CD14-positive monocyte (primary cell): ENCODE data around the gene LRCH1. TPM values are rescaled to one million over a fixed set of nuclear protein-coding genes. Genes with fewer than 3 reads are reported as not detected.
A peak's percentile ranks its signal among the peaks of the same experiment; 100 is the strongest.

Source experiments
- DNase-seq, 3 donors: peaks; one replicate each; pipeline ENCODE4 v3.0.0-alpha.2; 2011 to 2022
- H2AFZ ChIP-seq: 2 replicates; pipeline ENCODE4 v1.6.0; 2012; ENCODE audit warnings: mild to moderate bottlenecking, low read depth, low read length, inconsistent platforms; ENCODE audit not compliant: insufficient read depth, poor library complexity, severe bottlenecking
- H3K27ac ChIP-seq, 2 donors: 1 replicate in 1 of 2; 2 replicates in 1 of 2; pipeline ENCODE4 v1.5.1; 2012 to 2013; ENCODE audit warnings: low read length in 2 of 2, control low read depth in 1 of 2, inconsistent platforms in 1 of 2, low read depth in 1 of 2, mild to moderate bottlenecking in 1 of 2
- H3K27me3 ChIP-seq, 2 donors: one replicate each; pipeline versions ENCODE4 v1.6.0 to v1.6.1; 2011 to 2013; ENCODE audit warnings: low read length in 2 of 2; ENCODE audit not compliant: control insufficient read depth in 2 of 2, insufficient read depth in 2 of 2
- H3K36me3 ChIP-seq, 2 donors: replicated peaks in 1 of 2; 1 replicate in 1 of 2; 2 replicates in 1 of 2; pipeline versions ENCODE4 v1.5.1 to v1.6.1; 2012 to 2013; ENCODE audit warnings: low read length in 2 of 2, control low read depth in 1 of 2, inconsistent platforms in 1 of 2, mild to moderate bottlenecking in 1 of 2; ENCODE audit not compliant: insufficient read depth in 2 of 2, control insufficient read depth in 1 of 2
- H3K4me1 ChIP-seq, 2 donors: 1 replicate in 1 of 2; 2 replicates in 1 of 2; pipeline versions ENCODE4 v1.5.1 to v1.6.1; 2012 to 2013; ENCODE audit warnings: low read length in 2 of 2, control low read depth in 1 of 2, inconsistent platforms in 1 of 2, mild to moderate bottlenecking in 1 of 2, moderate library complexity in 1 of 2; ENCODE audit not compliant: insufficient read depth in 2 of 2, control insufficient read depth in 1 of 2
- H3K4me2 ChIP-seq: replicated peaks from 2 replicates; pipeline ENCODE3; 2012; ENCODE audit warnings: low read length, moderate library complexity, mild to moderate bottlenecking; ENCODE audit not compliant: poor library complexity, severe bottlenecking; ENCODE audit errors: extremely low read depth
- H3K4me3 ChIP-seq, 3 experiments: fragments of 200-600 bp in 1 of 3; sonication (generic) in 1 of 3; replicated peaks in 1 of 3; 1 replicate in 2 of 3; 2 replicates in 1 of 3; pipeline ENCODE4 v1.5.1; 2011 to 2013; ENCODE audit warnings: low read length in 3 of 3, mild to moderate bottlenecking in 3 of 3, control low read depth in 2 of 3, low read depth in 2 of 3, inconsistent platforms in 1 of 3, moderate library complexity in 1 of 3
- H3K79me2 ChIP-seq: 2 replicates; pipeline ENCODE4 v1.6.0; 2012; ENCODE audit warnings: mild to moderate bottlenecking, control low read depth, inconsistent platforms, low read length, moderate library complexity; ENCODE audit not compliant: insufficient read depth
- H3K9ac ChIP-seq: 2 replicates; pipeline ENCODE4 v1.6.0; 2017; ENCODE audit warnings: low read length, mild to moderate bottlenecking; ENCODE audit not compliant: insufficient read depth, poor library complexity, severe bottlenecking
- H3K9me3 ChIP-seq, 2 donors: replicated peaks in 1 of 2; 1 replicate in 1 of 2; 2 replicates in 1 of 2; pipeline versions ENCODE4 v1.5.1 to v1.6.1; 2012 to 2013; ENCODE audit warnings: low read length in 2 of 2, control low read depth in 1 of 2; ENCODE audit not compliant: control insufficient read depth in 1 of 2, insufficient read depth in 1 of 2
- H4K20me1 ChIP-seq: 2 replicates; pipeline ENCODE4 v1.6.0; 2012; ENCODE audit warnings: mild to moderate bottlenecking, low read length, control low read depth, moderate library complexity; ENCODE audit not compliant: insufficient read depth
- H3K27ac Mint-ChIP-seq, 7 donors: one replicate each; pipeline ENCODE4 v1.8.0; 2020; ENCODE audit warnings: mild to moderate bottlenecking in 7 of 7, mixed read lengths in 7 of 7, moderate library complexity in 6 of 7, inconsistent platforms in 2 of 7
- H3K27me3 Mint-ChIP-seq, 3 donors: one replicate each; pipeline ENCODE4 v1.8.0; 2021 to 2022; ENCODE audit warnings: low read depth in 3 of 3, mild to moderate bottlenecking in 3 of 3, mixed read lengths in 3 of 3, moderate library complexity in 3 of 3, inconsistent platforms in 1 of 3
- H3K36me3 Mint-ChIP-seq, 2 donors: one replicate each; pipeline ENCODE4 v1.8.0; 2020; ENCODE audit warnings: mixed read lengths in 2 of 2, inconsistent platforms in 1 of 2, mild to moderate bottlenecking in 1 of 2
- H3K4me1 Mint-ChIP-seq: one replicate; pipeline ENCODE4 v1.8.0; 2020; ENCODE audit warnings: mild to moderate bottlenecking, mixed read lengths
- H3K4me3 Mint-ChIP-seq, 2 donors: one replicate each; pipeline ENCODE4 v1.8.0; 2020; ENCODE audit warnings: mild to moderate bottlenecking in 2 of 2, mixed read lengths in 2 of 2, moderate library complexity in 1 of 2
- H3K9me3 Mint-ChIP-seq, 7 donors: one replicate each; pipeline ENCODE4 v1.8.0; 2020 to 2022; ENCODE audit warnings: mixed read lengths in 7 of 7, mild to moderate bottlenecking in 6 of 7, moderate library complexity in 6 of 7, inconsistent platforms in 2 of 7
- WGBS: methylation state at CpG from one replicate; pipeline ENCODE4 v1.1.5; 2013; ENCODE audit warnings: missing lambda C conversion rate; ENCODE audit not compliant: insufficient coverage; 5-methylcytosine and 5-hydroxymethylcytosine counted together
- intact Hi-C, 2 donors: fragments of 100-400 bp; cut with micrococcal nuclease; formaldehyde crosslinking; loops; one replicate each; pipeline versions ENCODE4 v1.15.0 to v1.15.1; 2023
- polyA plus RNA-seq, 3 donors: library from polyadenylated mRNA; depleted of rRNA in 1 of 3; unstranded in 2 of 3; stranded (reverse) in 1 of 3; fragments of 300-500 nt in 2 of 3; fragments of >200 nt in 1 of 3; fragmentation: Illumina TruSeq in 2 of 3; gene quantifications; 1 replicate in 2 of 3; 2 replicates in 1 of 3; pipeline ENCODE4 v1.2.3, GENCODE V29; 2012 to 2021
- TF ChIP-seq, protein P1 (sequence below): fragments of 200-600 bp; IDR thresholded peaks from one replicate; pipeline ENCODE4 v1.8.0; 2022; ENCODE audit warnings: antibody characterized with exemption, mild to moderate bottlenecking

The LRCH1 gene
- polyA plus RNA-seq, 3 donors: 0.88 to 7.1 (median 2.1) TPM

DNA sequence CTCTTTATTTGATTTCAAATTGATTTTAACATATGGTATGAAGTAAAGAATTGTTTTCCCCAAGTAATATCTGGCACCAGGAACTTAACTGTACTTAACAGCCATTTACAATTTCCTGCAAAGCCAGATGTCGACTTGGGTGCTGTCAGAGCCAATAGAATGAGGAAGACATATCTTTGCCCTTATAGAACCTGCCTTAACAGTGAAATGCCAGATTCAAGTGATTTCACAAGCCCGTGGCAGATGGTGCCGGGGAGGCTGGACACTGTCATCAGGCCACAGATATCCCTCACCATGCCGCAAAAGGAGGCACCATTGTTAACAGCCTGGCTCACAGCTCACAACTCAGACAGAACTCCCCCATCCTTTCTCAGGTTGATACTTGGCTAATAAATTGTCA lies 195.3 kb downstream of the LRCH1 start:
- TF ChIP-seq, protein P1, sequence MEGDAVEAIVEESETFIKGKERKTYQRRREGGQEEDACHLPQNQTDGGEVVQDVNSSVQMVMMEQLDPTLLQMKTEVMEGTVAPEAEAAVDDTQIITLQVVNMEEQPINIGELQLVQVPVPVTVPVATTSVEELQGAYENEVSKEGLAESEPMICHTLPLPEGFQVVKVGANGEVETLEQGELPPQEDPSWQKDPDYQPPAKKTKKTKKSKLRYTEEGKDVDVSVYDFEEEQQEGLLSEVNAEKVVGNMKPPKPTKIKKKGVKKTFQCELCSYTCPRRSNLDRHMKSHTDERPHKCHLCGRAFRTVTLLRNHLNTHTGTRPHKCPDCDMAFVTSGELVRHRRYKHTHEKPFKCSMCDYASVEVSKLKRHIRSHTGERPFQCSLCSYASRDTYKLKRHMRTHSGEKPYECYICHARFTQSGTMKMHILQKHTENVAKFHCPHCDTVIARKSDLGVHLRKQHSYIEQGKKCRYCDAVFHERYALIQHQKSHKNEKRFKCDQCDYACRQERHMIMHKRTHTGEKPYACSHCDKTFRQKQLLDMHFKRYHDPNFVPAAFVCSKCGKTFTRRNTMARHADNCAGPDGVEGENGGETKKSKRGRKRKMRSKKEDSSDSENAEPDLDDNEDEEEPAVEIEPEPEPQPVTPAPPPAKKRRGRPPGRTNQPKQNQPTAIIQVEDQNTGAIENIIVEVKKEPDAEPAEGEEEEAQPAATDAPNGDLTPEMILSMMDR: no peak
- peak overlapping the region in 1 of 7 donors; percentile 63 for H3K27ac Mint-ChIP-seq
- Histone ChIP-seq H2AFZ (no peak overlapping the region), H3K27ac (no peak overlapping the region), H3K79me2 (no peaks in the 10 kb centered on the region), H3K36me3 (peaks cover 4 to 38% of the 10 kb centered on the region in 2 donors), H4K20me1 (peaks cover 8% of the 10 kb centered on the region), H3K4me3 (no peak overlapping the region), H3K9ac (no peak overlapping the region), H3K9me3 (no peaks in the 10 kb centered on the region), H3K4me2 (no peak overlapping the region), H3K27me3 (peaks cover 4 to 5% of the 10 kb centered on the region in 2 donors), H3K4me1 (peaks cover 29 to 34% of the 10 kb centered on the region in 2 donors)
- peaks cover 0 to 10% (median 0%) of the 10 kb centered on the region in 7 donors for H3K9me3 Mint-ChIP-seq
- peaks cover 57 to 61% of the 10 kb centered on the region in 2 donors for H3K36me3 Mint-ChIP-seq
- DNase-seq: peak; percentile 15 to 27 (median 25)
- WGBS: no CpG with 5 or more reads among the region's 4 CpGs
- H3K4me1 Mint-ChIP-seq: peaks cover 36% of the 10 kb centered on the region
- intact Hi-C loops: no loop called here
- H3K27me3 Mint-ChIP-seq: peaks cover 2 to 7% (median 3%) of the 10 kb centered on the region in 3 donors
- H3K4me3 Mint-ChIP-seq: peak overlapping the region in 1 of 2 donors; percentile 10

DNA sequence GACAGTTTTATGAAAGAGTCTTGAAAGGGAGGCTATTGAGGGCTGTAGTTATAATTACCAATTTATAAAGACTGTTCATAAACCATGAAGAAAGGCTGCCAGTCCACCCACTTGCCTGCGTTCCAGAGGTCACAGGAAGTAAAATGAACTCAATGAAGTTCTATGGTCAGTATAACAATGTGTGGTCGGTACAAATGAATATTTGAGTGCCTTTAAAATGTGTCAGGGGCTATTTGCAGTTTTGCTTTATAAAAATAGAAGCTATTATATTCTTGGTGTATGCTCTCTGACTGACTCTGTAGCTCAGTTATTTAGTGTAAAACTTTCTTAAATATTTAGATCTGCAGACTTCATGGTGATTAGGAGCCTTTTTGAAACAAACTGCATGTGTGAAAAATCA lies 197.0 kb downstream of the LRCH1 start:
- peaks cover 0 to 7% (median 0%) of the 10 kb centered on the region in 7 donors for H3K9me3 Mint-ChIP-seq
- peaks cover 10 to 14% of the 10 kb centered on the region in 2 donors for H3K27me3 ChIP-seq
- H3K36me3 ChIP-seq: peaks cover 4 to 30% of the 10 kb centered on the region in 2 donors
- H3K36me3 Mint-ChIP-seq: peaks cover 52 to 62% of the 10 kb centered on the region in 2 donors
- H3K4me1 ChIP-seq: peaks cover 29 to 34% of the 10 kb centered on the region in 2 donors
- intact Hi-C loops: no loop called here
- no peak overlapping the region for H3K27ac Mint-ChIP-seq
- H2AFZ ChIP-seq: no peak overlapping the region
- H3K4me2 ChIP-seq: no peak overlapping the region
- H3K4me3 Mint-ChIP-seq: peak overlapping the region in 1 of 2 donors; percentile 18
- no peaks in the 10 kb centered on the region for H3K9me3 ChIP-seq
- no peak overlapping the region for H3K4me3 ChIP-seq
- H3K27me3 Mint-ChIP-seq: peaks cover 10 to 17% (median 12%) of the 10 kb centered on the region in 3 donors
- no peak overlapping the region for H3K27ac ChIP-seq
- TF ChIP-seq, protein P1: no peak
- H4K20me1 ChIP-seq: peaks cover 8% of the 10 kb centered on the region
- no peak overlapping the region for H3K9ac ChIP-seq
- no peak for DNase-seq
- no peaks in the 10 kb centered on the region for H3K79me2 ChIP-seq
- WGBS: 83% methylated on average over 2 of the region's 2 CpGs
- peaks cover 43% of the 10 kb centered on the region for H3K4me1 Mint-ChIP-seq
